AG04450 (cell line): ENCODE results near the gene KLHL42. TPM values are rescaled to one million over a fixed set of nuclear protein-coding genes. Genes with fewer than 3 reads are reported as not detected.

Experiments used
- CTCF ChIA-PET: fragments of 300-600, 350-600 bp; formaldehyde crosslinking; extraction: SDS; loops from one replicate; lab custom pipeline; 2022; ENCODE audit warnings: antibody characterized with exemption, inconsistent platforms; lab: Charles Lee
- POLR2A ChIA-PET: fragments of 350-600 bp; formaldehyde crosslinking; extraction: SDS; loops from one replicate; lab custom pipeline; 2021; ENCODE audit warnings: antibody characterized with exemption, inconsistent platforms; lab: Yijun Ruan, JAX
- DNase-seq: peaks from one replicate; pipeline ENCODE4 v3.0.0-alpha.2; 2011; ENCODE audit warnings: low read depth, low spot score
- H3K27ac ChIP-seq: one replicate; pipeline ENCODE4 v1.5.1; 2012; ENCODE audit warnings: low read depth, low read length, control low read depth
- H3K27me3 ChIP-seq: one replicate; pipeline ENCODE4 v1.6.0; 2012; ENCODE audit warnings: low read length; ENCODE audit not compliant: control insufficient read depth, insufficient read depth
- H3K4me3 ChIP-seq: 2 replicates; pipeline ENCODE4 v1.5.1; 2011; ENCODE audit warnings: mild to moderate bottlenecking, low read depth, low read length, control low read depth
- H3K9me3 ChIP-seq: 2 replicates; pipeline ENCODE4 v1.5.1; 2012; ENCODE audit warnings: low read length; ENCODE audit not compliant: control insufficient read depth, insufficient read depth
- polyA plus RNA-seq: library from polyadenylated mRNA; depleted of rRNA; stranded (reverse); fragments of >200 nt; gene quantifications from 2 replicates; pipeline ENCODE4 v1.2.3, GENCODE V29; 2011
- TF ChIP-seq, protein P1 (sequence below): IDR thresholded peaks from 2 replicates; pipeline ENCODE4 v1.5.1; 2011; ENCODE audit warnings: low read depth, low read length, control low read depth, inconsistent platforms

KLHL42 gene
- polyA plus RNA-seq, 1 experiment: 25.4 TPM

DNA sequence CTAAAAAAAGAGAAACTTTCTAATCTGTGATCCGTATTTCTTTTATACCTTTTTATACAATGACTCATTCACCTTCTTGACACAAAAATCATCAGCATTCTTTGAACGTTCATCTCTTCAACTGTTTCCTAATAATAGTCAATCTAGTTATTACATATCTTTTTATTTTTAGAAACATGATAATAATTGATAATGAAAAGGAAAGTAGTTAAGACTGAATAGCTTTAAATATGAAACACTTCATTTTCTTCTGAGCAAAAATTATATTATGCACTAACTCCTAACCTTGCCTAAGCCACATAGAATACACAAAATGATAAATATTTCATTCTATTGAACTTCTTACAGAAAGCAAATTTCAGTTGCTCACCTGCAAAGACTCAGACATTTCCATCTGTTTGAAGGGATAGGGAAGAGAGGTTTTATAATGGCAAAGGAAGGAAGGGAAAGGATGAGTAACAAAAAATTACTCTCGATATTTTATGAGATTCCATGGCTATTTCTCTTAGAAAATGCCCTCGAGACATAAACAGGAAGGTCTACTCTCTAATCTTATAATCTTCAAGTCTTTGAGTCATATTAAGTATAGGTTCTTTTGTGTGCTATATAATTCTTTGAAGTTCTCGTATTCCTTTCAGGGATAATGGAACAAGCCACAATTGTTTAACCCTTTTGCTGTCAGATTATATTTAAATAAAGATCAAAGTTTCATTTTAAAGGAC lies 7.5 kb upstream of the KLHL42 start:
- ChIA-PET CTCF (interaction anchor here (0.6 kb wide), 1 partner anchor 207 kb away, joined by 3 read pairs; no protein-coding TSS in a partner anchor), POLR2A (no interaction called here)
- Histone ChIP-seq H3K9me3 (no peaks in the 10 kb centered on the region), H3K4me3 (no peak overlapping the region), H3K27me3 (no peaks in the 10 kb centered on the region), H3K27ac (no peak overlapping the region)
- DNase-seq: no peak
- TF ChIP-seq, protein P1, sequence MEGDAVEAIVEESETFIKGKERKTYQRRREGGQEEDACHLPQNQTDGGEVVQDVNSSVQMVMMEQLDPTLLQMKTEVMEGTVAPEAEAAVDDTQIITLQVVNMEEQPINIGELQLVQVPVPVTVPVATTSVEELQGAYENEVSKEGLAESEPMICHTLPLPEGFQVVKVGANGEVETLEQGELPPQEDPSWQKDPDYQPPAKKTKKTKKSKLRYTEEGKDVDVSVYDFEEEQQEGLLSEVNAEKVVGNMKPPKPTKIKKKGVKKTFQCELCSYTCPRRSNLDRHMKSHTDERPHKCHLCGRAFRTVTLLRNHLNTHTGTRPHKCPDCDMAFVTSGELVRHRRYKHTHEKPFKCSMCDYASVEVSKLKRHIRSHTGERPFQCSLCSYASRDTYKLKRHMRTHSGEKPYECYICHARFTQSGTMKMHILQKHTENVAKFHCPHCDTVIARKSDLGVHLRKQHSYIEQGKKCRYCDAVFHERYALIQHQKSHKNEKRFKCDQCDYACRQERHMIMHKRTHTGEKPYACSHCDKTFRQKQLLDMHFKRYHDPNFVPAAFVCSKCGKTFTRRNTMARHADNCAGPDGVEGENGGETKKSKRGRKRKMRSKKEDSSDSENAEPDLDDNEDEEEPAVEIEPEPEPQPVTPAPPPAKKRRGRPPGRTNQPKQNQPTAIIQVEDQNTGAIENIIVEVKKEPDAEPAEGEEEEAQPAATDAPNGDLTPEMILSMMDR: no peak

DNA sequence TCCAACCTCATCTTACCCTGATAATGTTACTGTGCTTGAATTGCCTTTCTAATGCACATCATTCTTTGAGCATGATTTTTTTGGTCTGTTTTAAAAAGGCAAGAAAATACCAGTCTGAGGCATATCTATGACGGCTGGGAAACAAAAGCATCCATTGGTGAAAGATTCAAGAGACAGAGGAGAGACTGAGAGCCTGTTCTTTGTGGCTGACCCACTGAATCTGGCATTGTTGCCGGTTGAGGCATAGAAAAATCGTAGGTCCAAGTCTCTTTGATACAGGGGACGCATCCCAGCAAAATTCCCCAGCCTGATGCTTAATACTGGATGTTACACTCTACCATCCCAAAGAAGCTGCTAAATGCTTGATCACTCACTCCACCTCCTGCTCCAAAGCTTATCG lies 2.9 kb upstream of the KLHL42 start:
- Histone ChIP-seq H3K27ac (no peak overlapping the region), H3K27me3 (no peaks in the 10 kb centered on the region), H3K9me3 (no peaks in the 10 kb centered on the region; the same call in 1 of the 2 replicates), H3K4me3 (no peak overlapping the region)
- TF ChIP-seq, protein P1: no peak
- ChIA-PET POLR2A (interaction anchor here (1.3 kb wide), 1 partner anchor 14 kb away, joined by 5 read pairs; no protein-coding TSS in a partner anchor), CTCF (no interaction called here)
- DNase-seq: no peak

DNA sequence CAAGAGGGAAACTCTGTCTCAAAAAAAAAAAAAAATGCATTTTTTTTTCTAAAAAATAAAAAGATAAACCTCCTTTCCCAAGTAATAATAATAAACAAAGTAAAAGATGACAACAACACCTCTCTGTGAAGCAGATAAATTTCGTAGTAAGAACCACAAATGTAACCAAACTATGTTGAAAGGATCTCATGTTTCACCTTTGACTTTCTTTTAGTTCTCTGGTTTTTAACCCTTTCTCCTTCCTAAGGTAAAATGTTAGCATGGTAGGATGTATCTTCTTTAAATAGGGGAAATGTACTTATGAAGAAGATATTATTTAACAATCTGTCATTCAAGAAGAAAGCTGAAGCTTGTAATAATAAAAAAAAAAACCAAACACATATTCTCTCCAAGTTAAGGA lies 1.8 kb upstream of the KLHL42 start:
- POLR2A ChIA-PET: interaction anchor here (1.3 kb wide), 1 partner anchor 15 kb away, joined by 5 read pairs; no protein-coding TSS in a partner anchor
- CTCF ChIA-PET: interaction anchor here (0.6 kb wide), 1 partner anchor 238 kb away, joined by 3 read pairs; no protein-coding TSS in a partner anchor
- TF ChIP-seq, protein P1: no peak
- Histone ChIP-seq H3K9me3 (no peaks in the 10 kb centered on the region; the same call in 1 of the 2 replicates), H3K27ac (no peak overlapping the region), H3K4me3 (no peak overlapping the region), H3K27me3 (no peaks in the 10 kb centered on the region)
- DNase-seq: no peak

DNA sequence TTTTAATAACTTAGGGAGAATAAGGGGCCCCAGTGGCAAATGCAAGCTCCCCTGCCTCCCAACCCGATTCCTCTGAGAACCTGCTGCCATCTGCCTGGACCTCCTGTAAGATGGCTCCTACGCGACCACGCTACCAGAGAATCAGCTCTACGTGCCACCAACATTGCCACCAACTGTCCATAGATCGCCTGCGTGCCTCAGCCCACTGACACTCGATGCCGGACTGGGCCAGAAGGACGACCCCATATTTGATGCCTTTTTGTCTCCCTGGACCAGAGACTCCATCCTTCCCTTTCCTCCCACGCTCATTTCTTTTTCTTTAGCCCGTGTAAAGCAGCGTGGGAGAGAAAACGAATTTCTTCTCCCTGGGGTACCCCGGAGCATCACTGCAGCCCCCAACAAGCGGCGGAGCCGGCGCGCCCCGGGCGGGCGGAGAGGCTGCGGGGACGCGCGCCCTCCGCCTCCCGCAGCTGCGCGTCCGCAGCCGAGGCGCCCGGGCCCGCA lies 565 bp upstream of the KLHL42 start:
- no peak for DNase-seq
- Histone ChIP-seq H3K27me3 (no peaks in the 10 kb centered on the region), H3K4me3 (peak overlapping the region; percentile 88), H3K27ac (peak overlapping the region; percentile 87), H3K9me3 (no peaks in the 10 kb centered on the region; the same call in 1 of the 2 replicates)
- TF ChIP-seq, protein P1: no peak
- ChIA-PET POLR2A (interaction anchor here (1.0 to 1.4 kb wide), 5 partner anchors 15 to 127 kb away, joined by 3 to 6 read pairs (median 3); no protein-coding TSS in a partner anchor), CTCF (interaction anchor here (0.6 kb wide), 1 partner anchor 67 kb away, joined by 4 read pairs; no protein-coding TSS in a partner anchor)
